Endothelial cell of umbilical vein (primary cell): Measurements from ENCODE around the gene CIB2. TPM values are rescaled to one million over a fixed set of nuclear protein-coding genes. Genes with fewer than 3 reads are reported as not detected.

Source experiments
- BruUV-seq: library from RNA; stranded (reverse); fragments of 400-500 nt; replicated peaks from 2 replicates; lab custom pipeline; 2021; lab: Mats Ljungman, UMichigan
- CTCF ChIA-PET: fragments of 300-600, 350-600 bp; sonication (Branson Sonifier 250); formaldehyde crosslinking; loops from one replicate; lab custom pipeline; 2021; ENCODE audit warnings: antibody characterized with exemption, inconsistent platforms; lab: Charles Lee
- POLR2A ChIA-PET: fragments of 300-600, 350-600 bp; sonication (Branson Sonifier 250); formaldehyde crosslinking; loops from one replicate; lab custom pipeline; 2021; ENCODE audit warnings: antibody characterized with exemption, inconsistent platforms; lab: Charles Lee
- DNase-seq: peaks from one replicate; pipeline ENCODE4 v3.0.0-alpha.2; 2011; ENCODE audit warnings: low read depth, low spot score
- FAIRE-seq: peaks from 2 replicates; lab custom pipeline; 2011; peaks lifted over from hg19 to GRCh38; lab: Jason Lieb, UNC
- H2AFZ ChIP-seq: 2 replicates; pipeline ENCODE4 v1.6.0; 2012; ENCODE audit warnings: low read depth, low read length, control low read depth, inconsistent platforms
- H3K27ac ChIP-seq: 2 replicates; pipeline ENCODE4 v1.5.1; 2011; ENCODE audit warnings: low read depth, mild to moderate bottlenecking, control low read depth, low read length, moderate library complexity; ENCODE audit not compliant: insufficient read depth
- H3K27me3 ChIP-seq, 2 experiments: 2 replicates each; pipeline versions ENCODE4 v1.6.0 to v1.6.1; 2011; ENCODE audit warnings: low read length in 2 of 2, mixed read lengths in 1 of 2; ENCODE audit not compliant: control insufficient read depth in 2 of 2, insufficient read depth in 2 of 2
- H3K36me3 ChIP-seq, 2 experiments: 2 replicates in 1 of 2; 3 replicates in 1 of 2; pipeline ENCODE4 v1.5.1; 2011; ENCODE audit warnings: low read length in 2 of 2, mild to moderate bottlenecking in 1 of 2, moderate library complexity in 1 of 2; ENCODE audit not compliant: control insufficient read depth in 2 of 2, insufficient read depth in 2 of 2; ENCODE audit errors: extremely low read depth in 1 of 2
- H3K4me1 ChIP-seq: 3 replicates; pipeline ENCODE4 v1.5.1; 2011; ENCODE audit warnings: mild to moderate bottlenecking, low read length; ENCODE audit not compliant: control insufficient read depth, insufficient read depth; ENCODE audit errors: extremely low read depth
- H3K4me2 ChIP-seq: 2 replicates; pipeline ENCODE4 v1.6.1; 2011; ENCODE audit warnings: low read length, control low read depth, mixed read lengths; ENCODE audit not compliant: insufficient read depth
- H3K4me3 ChIP-seq, 3 experiments: fragments of 200-600 bp in 1 of 3; sonication (generic), shearing (Covaris generic) in 1 of 3; replicated peaks in 1 of 3; 2 replicates each; pipeline ENCODE4 v1.5.1; 2011 to 2016; ENCODE audit warnings: control low read depth in 3 of 3, low read length in 3 of 3, mild to moderate bottlenecking in 2 of 3, inconsistent platforms in 1 of 3, low read depth in 1 of 3, moderate library complexity in 1 of 3; ENCODE audit not compliant: insufficient read depth in 1 of 3
- H3K79me2 ChIP-seq: 2 replicates; pipeline ENCODE4 v1.6.0; 2012; ENCODE audit warnings: low read length, inconsistent platforms; ENCODE audit not compliant: control insufficient read depth, insufficient read depth
- H3K9ac ChIP-seq: replicated peaks from 2 replicates; pipeline ENCODE3; 2011; ENCODE audit warnings: low read length, control low read depth; ENCODE audit not compliant: insufficient read depth; ENCODE audit errors: extremely low read depth
- H3K9me1 ChIP-seq: replicated peaks from 3 replicates; pipeline ENCODE4 v1.6.0; 2011; ENCODE audit warnings: mild to moderate bottlenecking, low read length; ENCODE audit not compliant: control insufficient read depth, insufficient read depth; ENCODE audit errors: extremely low read depth
- H3K9me3 ChIP-seq: replicated peaks from 2 replicates; pipeline ENCODE4 v1.5.1; 2012; ENCODE audit warnings: low read length, inconsistent platforms; ENCODE audit not compliant: control insufficient read depth, insufficient read depth
- H4K20me1 ChIP-seq: replicated peaks from 2 replicates; pipeline ENCODE3; 2011; ENCODE audit warnings: mild to moderate bottlenecking, low read length; ENCODE audit not compliant: control insufficient read depth, insufficient read depth; ENCODE audit errors: extremely low read depth
- CTCF ChIP-seq, 2 donors: IDR thresholded peaks; 1 replicate in 1 of 2; 2 replicates in 1 of 2; pipeline ENCODE4 v1.5.1; 2011; ENCODE audit warnings: low read length in 2 of 2, mild to moderate bottlenecking in 2 of 2, moderate library complexity in 2 of 2, control low read depth in 1 of 2, inconsistent platforms in 1 of 2, low read depth in 1 of 2; ENCODE audit not compliant: insufficient read depth in 1 of 2; ENCODE audit errors: extremely low read depth in 1 of 2
- EZH2 ChIP-seq: IDR thresholded peaks from 2 replicates; pipeline ENCODE4 v1.6.1; 2012; ENCODE audit warnings: borderline replicate concordance, low read depth, mild to moderate bottlenecking, moderate library complexity, low read length, inconsistent platforms; ENCODE audit not compliant: severe bottlenecking
- FOS ChIP-seq: IDR thresholded peaks from 2 replicates; pipeline ENCODE4 v1.6.1; 2011; ENCODE audit warnings: mild to moderate bottlenecking, low read length, moderate library complexity, borderline replicate concordance; ENCODE audit not compliant: insufficient read depth
- GATA2 ChIP-seq: IDR thresholded peaks from 2 replicates; pipeline ENCODE4 v1.7.0; 2011; ENCODE audit warnings: low read depth, mild to moderate bottlenecking, moderate library complexity, mixed read lengths, low read length; ENCODE audit not compliant: insufficient read length, insufficient read depth
- JUN ChIP-seq: IDR thresholded peaks from 2 replicates; pipeline ENCODE4 v1.6.1; 2011; ENCODE audit warnings: borderline replicate concordance, low read depth; ENCODE audit not compliant: insufficient read length, insufficient read depth
- MAX ChIP-seq: IDR thresholded peaks from 2 replicates; pipeline ENCODE4 v1.6.1; 2011; ENCODE audit not compliant: insufficient read depth, insufficient read length
- MYC ChIP-seq: IDR thresholded peaks from one replicate; pipeline ENCODE4 v1.6.1; 2011; ENCODE audit warnings: mild to moderate bottlenecking, low read depth, low read length
- POLR2A ChIP-seq: IDR thresholded peaks from 2 replicates; pipeline ENCODE4 v1.6.1; 2012; ENCODE audit warnings: low read depth, mild to moderate bottlenecking, control low read depth, low read length
- POLR2AphosphoS5 ChIP-seq: IDR thresholded peaks from 2 replicates; pipeline ENCODE4 v1.6.1; 2012; ENCODE audit warnings: low read depth, mild to moderate bottlenecking, control low read depth, low read length, moderate library complexity; ENCODE audit not compliant: insufficient read depth
- dilution Hi-C: fragments of 300-500 bp; cut with MboI; formaldehyde crosslinking; loops from one replicate; pipeline ENCODE4 v1.15.0; 2019; ENCODE audit warnings: low sequenced_read_pairs; ENCODE audit not compliant: extremely low pct_ligation_motif_present
- intact Hi-C: fragments of 100-400 bp; cut with micrococcal nuclease; formaldehyde crosslinking; loops from one replicate; pipeline ENCODE4 v1.10.0; 2022
- polyA plus RNA-seq, 4 experiments: library from polyadenylated mRNA; depleted of rRNA in 3 of 4; stranded (reverse) in 3 of 4; unstranded in 1 of 4; fragments of >200 nt; gene quantifications; 2 replicates each; pipeline versions ENCODE4 v1.2.1 to v1.2.3, GENCODE V29; 2011 to 2012; ENCODE audit warnings: missing spikeins in 1 of 4
- total RNA-seq: library from RNA; stranded (reverse); gene quantifications from 2 replicates; pipeline ENCODE4 v1.2.3, GENCODE V29; 2021

Gene CIB2
- total and polyA plus RNA-seq, 2 donors (not counting 3 experiments of a cell fraction or from before 2014, with no cell fraction given), result 4.0 to 7.7 TPM

GRCh38 chr15:78088773-78089080 is 42.5 kb downstream of the CIB2 start:
- H3K36me3 ChIP-seq, result no peaks in the 10 kb centered on the region
- TF ChIP-seq JUN (no peak), MYC (no peak), FOS (no peak), MAX (no peak), EZH2 (no peak), POLR2AphosphoS5 (no peak), POLR2A (no peak), CTCF (IDR thresholded peaks at IDR 0.05; ENCODE audit: extremely low read depth in 1 of 2, insufficient read depth in 1 of 2, low read depth in 1 of 2, low read length in 2 of 2) (no peak), GATA2 (no peak)
- H3K4me3 ChIP-seq, result no peak overlapping the region
- H3K27ac ChIP-seq, result no peak overlapping the region
- H3K27me3 ChIP-seq, result peaks cover under 1 to 7% of the 10 kb centered on the region in 2 experiments
- H4K20me1 ChIP-seq, result no peaks in the 10 kb centered on the region
- H2AFZ ChIP-seq, result no peak overlapping the region
- H3K79me2 ChIP-seq, result no peaks in the 10 kb centered on the region
- no peak overlapping the region for H3K9ac ChIP-seq
- no peaks in the 10 kb centered on the region for H3K4me1 ChIP-seq
- no peaks in the 10 kb centered on the region for H3K9me1 ChIP-seq
- no TSS peak for BruUV-seq
- CTCF ChIA-PET, result interaction anchor here (1.2 to 1.6 kb wide), 2 partner anchors 20 to 123 kb away, joined by 3 to 8 read pairs; no protein-coding TSS in a partner anchor
- FAIRE-seq, result peak; percentile 18
- no peak overlapping the region for H3K4me2 ChIP-seq
- H3K9me3 ChIP-seq, result no peaks in the 10 kb centered on the region
- POLR2A ChIA-PET, result no interaction called here
- dilution Hi-C loops (no loop called here), intact Hi-C loops (no loop called here)
- no peak for DNase-seq
